Activated naive CD8-positive, alpha-beta T cell treated with anti-CD3 and anti-CD28 coated beads, Interleukin-2, amount 50 U/mL, for 16 hours (primary cell): Measurements from ENCODE around the gene KCNE1.

Experiments used
- DNase-seq: peaks from one replicate; pipeline ENCODE4 v3.0.0-alpha.2; 2020; ENCODE audit warnings: low read depth, low spot score

Gene KCNE1

GRCh38 chr21:34535886-34536285 is 23.9 kb upstream of the KCNE1 start:
- DNase-seq = no peak

GRCh38 chr21:34534522-34534921 is 22.5 kb upstream of the KCNE1 start:
- DNase-seq = no peak

GRCh38 chr21:34533938-34534337 is 21.9 kb upstream of the KCNE1 start:
- no peak for DNase-seq

- DNase-seq = no peak
Observed at GRCh38 chr21:34531399-34531798, 19.4 kb upstream of the KCNE1 start.

- DNase-seq = no peak
Observed at GRCh38 chr21:34530261-34530660, 18.3 kb upstream of the KCNE1 start.

GRCh38 chr21:34528131-34528561 is 16.1 kb upstream of the KCNE1 start:
- no peak for DNase-seq

- peak; percentile 8 for DNase-seq
Observed at GRCh38 chr21:34526618-34527290, 14.7 kb upstream of the KCNE1 start.

GRCh38 chr21:34526241-34526617 is 14.2 kb upstream of the KCNE1 start:
- no peak for DNase-seq

- DNase-seq = no peak
Observed at GRCh38 chr21:34524646-34525601, 12.9 kb upstream of the KCNE1 start.

- no peak for DNase-seq
Observed at GRCh38 chr21:34523019-34523555, 11.1 kb upstream of the KCNE1 start.

- no peak for DNase-seq
Observed at GRCh38 chr21:34522284-34522683, 10.3 kb upstream of the KCNE1 start.

GRCh38 chr21:34521561-34521960 is 9.6 kb upstream of the KCNE1 start:
- no peak for DNase-seq

- no peak for DNase-seq
Observed at GRCh38 chr21:34520764-34521508, 8.9 kb upstream of the KCNE1 start.

GRCh38 chr21:34520281-34520680 is 8.3 kb upstream of the KCNE1 start:
- DNase-seq = no peak

GRCh38 chr21:34519694-34520093 is 7.7 kb upstream of the KCNE1 start:
- no peak for DNase-seq

- DNase-seq = no peak
Observed at GRCh38 chr21:34519016-34519415, 7.0 kb upstream of the KCNE1 start.

- no peak for DNase-seq
Observed at GRCh38 chr21:34518301-34518700, 6.3 kb upstream of the KCNE1 start.

- no peak for DNase-seq
Observed at GRCh38 chr21:34517491-34518245, 5.7 kb upstream of the KCNE1 start.

- no peak for DNase-seq
Observed at GRCh38 chr21:34517039-34517438, 5.0 kb upstream of the KCNE1 start.

GRCh38 chr21:34514576-34515115 is 2.6 kb upstream of the KCNE1 start:
- no peak for DNase-seq

GRCh38 chr21:34513129-34513675 is 1.2 kb upstream of the KCNE1 start:
- no peak for DNase-seq
